ENCODE results near the gene CLBA1.

The CLBA1 gene

DNA sequence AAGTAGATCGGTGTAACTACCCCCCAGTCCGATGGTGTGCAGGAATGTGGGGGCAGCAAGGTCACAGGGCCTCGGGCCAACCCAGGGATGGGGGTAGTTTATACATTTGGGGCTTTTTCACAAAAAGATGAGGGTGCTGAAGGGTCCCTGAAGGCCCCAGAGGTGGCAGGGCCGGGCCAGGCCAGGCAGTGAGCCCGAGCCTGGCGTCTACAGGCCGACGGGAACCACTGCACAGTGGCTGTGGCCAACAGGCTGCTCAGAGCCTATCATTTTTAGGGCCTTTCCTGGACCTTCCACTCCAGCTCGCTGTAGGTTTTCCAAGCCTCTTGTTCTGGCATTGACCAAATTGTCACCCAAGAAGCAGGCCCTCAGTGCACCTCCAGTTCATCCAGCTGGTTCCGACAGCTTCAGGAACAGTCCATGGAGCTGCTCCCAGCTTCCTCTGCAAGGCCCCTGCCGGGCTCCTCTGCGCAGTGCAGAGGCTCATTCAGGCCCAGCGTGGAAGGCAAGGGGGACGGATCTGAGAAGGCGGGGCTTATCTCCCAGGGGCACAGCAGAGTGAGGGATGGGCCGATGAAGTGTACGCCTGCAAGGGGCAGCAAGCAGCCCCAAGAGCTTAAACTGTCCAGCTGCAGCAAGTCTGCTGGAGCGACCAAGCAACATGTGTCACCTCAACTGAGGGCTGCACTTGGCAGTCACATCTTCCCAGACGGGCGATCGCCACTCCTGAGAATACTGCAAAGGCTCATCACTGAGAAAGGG lies 21.4 kb downstream of the CLBA1 start:
- TF ChIP-seq, protein P1, sequence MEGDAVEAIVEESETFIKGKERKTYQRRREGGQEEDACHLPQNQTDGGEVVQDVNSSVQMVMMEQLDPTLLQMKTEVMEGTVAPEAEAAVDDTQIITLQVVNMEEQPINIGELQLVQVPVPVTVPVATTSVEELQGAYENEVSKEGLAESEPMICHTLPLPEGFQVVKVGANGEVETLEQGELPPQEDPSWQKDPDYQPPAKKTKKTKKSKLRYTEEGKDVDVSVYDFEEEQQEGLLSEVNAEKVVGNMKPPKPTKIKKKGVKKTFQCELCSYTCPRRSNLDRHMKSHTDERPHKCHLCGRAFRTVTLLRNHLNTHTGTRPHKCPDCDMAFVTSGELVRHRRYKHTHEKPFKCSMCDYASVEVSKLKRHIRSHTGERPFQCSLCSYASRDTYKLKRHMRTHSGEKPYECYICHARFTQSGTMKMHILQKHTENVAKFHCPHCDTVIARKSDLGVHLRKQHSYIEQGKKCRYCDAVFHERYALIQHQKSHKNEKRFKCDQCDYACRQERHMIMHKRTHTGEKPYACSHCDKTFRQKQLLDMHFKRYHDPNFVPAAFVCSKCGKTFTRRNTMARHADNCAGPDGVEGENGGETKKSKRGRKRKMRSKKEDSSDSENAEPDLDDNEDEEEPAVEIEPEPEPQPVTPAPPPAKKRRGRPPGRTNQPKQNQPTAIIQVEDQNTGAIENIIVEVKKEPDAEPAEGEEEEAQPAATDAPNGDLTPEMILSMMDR (IDR thresholded peaks at IDR 0.05): no peak
- TF ChIP-seq ZFX (IDR thresholded peaks at IDR 0.05; ENCODE audit: borderline replicate concordance): no peak
- no peak overlapping the region for H3K27ac ChIP-seq

DNA sequence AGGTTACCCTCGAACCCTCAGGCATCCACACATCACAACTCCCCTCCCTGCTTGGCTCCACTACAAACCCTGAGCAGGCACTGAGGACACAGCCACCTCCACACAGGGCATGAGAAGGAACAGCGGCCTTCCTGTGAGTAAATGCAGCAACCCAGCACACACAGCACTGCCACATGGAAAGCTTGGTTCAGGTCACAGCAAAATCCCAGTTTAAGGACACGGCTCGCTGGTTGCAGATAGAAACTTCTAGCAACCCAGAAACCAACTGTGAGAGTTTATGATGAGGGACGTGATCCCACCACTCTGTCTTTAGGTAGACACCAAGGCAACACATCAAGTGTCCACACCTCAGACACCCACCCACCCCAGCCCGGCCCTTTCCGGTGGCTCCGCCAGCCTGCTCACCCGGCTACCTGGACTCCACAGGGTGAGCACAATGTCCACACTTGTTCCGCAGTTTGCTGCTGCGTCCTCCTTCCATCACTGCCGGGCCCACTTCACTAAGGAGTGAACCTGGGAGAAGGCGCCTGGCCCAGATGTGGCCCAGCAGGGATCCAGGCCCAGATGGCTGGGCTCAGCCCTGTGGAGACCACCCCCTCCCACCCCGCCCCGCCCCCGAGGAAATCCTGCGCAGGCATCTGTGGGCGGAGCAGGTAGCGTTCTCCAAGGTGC lies 22.1 kb downstream of the CLBA1 start:
- H3K27ac ChIP-seq: no peak overlapping the region
- TF ChIP-seq, protein P1 (IDR thresholded peaks at IDR 0.05): no peak
- no peak for TF ChIP-seq ZFX (IDR thresholded peaks at IDR 0.05; ENCODE audit: borderline replicate concordance)

DNA sequence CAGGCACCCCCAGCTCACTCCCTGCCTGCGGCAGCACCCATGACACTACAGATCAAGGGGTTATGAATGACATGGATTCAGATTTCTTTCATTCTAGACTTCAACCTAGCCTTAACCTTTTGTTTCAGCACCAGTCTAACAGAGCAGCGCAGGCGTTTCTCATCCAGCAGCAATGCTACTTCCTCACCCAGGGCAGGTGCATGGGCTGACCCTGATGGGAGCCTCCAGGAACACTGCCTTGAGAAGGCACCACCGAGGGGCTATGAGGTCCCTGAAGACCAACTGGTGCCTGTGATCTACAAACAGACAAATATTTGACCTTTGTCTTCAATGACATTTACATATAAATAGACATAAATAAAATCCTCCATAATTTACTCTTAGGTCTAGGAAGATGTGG lies 24.5 kb downstream of the CLBA1 start:
- TF ChIP-seq, protein P1 (IDR thresholded peaks at IDR 0.05): no peak
- TF ChIP-seq ZFX (IDR thresholded peaks at IDR 0.05; ENCODE audit: borderline replicate concordance): no peak
- no peak overlapping the region for H3K27ac ChIP-seq

DNA sequence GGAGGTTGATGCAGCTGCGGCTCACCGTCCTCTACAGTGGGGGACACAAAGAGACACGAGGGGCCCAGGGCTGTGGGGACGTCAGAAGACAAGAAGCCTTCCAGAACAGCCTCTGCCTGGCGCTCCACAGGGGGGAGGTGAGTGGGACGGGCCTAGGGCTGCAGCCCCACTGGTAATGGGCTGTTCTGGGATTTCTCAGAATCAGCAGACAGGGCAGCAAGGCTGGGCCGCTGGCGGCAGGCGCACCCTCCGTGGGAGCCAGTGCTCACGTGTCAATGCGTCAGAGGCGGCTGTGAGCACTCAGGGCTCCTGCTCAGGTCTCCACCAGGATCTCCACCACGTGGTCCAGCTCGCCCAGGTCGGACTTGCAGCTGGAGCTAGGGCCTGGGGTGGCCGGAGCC lies 25.3 kb downstream of the CLBA1 start:
- TF ChIP-seq ZFX (IDR thresholded peaks at IDR 0.05; ENCODE audit: borderline replicate concordance): no peak
- TF ChIP-seq, protein P1 (IDR thresholded peaks at IDR 0.05): no peak
- H3K27ac ChIP-seq: no peak overlapping the region

DNA sequence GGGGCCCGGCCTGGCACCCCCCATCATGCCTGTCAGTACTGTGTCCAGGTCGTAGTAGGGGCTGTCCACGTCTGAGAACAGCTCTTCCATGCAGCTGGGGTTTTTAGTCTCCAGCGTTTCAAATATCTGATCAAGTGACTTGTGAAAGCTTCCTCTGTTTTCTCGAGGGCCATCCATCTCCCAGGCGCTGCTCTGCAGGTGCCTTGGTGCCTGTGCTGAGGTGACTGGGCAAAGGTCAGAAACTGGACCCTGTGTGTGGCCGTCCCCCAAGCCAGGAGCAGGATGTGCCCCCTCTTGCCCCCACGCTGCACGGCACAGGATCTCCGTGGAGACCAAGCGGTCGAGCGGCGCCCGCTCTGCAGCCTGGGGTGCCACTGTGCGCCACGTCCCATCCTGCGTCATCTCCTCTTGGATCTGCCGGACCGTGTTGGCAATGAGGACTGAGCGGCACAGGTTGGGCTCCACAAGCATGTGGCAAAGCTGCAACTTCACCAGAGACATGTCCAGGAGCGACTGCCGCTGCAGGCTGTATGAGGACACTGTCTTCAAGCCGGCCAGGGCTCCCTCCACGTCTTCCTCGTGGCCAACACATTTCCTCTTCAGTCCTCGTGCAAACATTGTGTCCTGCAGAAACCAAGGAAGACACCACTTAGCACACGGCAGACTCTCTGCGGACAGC lies 25.9 kb downstream of the CLBA1 start:
- H3K27ac ChIP-seq: no peak overlapping the region
- TF ChIP-seq ZFX (IDR thresholded peaks at IDR 0.05; ENCODE audit: borderline replicate concordance): no peak
- TF ChIP-seq, protein P1 (IDR thresholded peaks at IDR 0.05): no peak

DNA sequence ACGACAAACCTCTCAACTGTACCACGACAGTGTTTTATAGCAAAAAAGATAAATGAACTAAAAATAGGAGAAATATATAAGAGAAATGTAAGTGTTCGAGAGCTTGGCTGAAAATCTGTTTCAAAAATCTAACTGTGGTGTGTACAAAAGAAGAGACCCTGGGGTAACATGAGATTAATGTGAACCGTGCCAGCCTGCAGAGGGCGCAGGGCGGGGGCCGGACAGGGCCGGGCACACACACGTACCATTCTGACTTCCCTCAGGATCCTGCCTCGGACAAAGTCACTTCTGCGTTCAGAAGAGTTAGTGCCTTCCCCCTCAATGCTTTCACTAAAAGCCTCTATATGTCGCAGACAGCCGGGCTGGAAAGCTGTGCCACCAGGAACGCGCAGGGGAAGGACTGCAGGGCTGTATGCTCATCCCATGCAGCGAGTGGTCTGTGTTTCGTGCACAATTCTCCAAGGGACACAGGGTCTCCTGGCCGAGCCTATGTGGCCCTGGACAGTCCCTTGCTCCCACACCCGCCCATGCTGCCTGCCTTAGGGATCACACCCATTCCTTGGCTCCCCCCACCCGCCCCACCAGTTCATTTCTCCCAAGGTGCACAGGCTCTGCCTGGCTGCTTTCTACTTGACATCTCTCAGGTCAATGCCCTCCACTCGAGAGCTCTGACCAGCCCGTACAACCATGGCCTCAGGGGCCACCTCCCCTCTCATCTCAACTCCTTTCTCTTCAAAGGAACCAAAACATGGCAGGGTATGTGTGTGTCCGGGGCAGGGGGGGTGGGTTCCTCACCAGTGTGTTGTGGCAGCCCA lies 26.8 kb downstream of the CLBA1 start:
- no peak for TF ChIP-seq ZFX (IDR thresholded peaks at IDR 0.05; ENCODE audit: borderline replicate concordance)
- TF ChIP-seq, protein P1 (IDR thresholded peaks at IDR 0.05): peak; percentile 51
- H3K27ac ChIP-seq: no peak overlapping the region

All from 22Rv1 (cell line).